Liver (tissue), 9 donors: ENCODE measurements around the gene CFAP68. TPM values are rescaled to one million over a fixed set of nuclear protein-coding genes. Genes with fewer than 3 reads are reported as not detected.
A peak's percentile ranks its signal among the peaks of the same experiment; 100 is the strongest.

Source experiments
- DNase-seq: peaks from one replicate; pipeline ENCODE4 v3.0.0-alpha.2; 2017; ENCODE audit warnings: low spot score
- H3K27ac ChIP-seq, 2 donors: one replicate each; pipeline ENCODE4 v1.7.0; 2013; ENCODE audit warnings: inconsistent platforms in 2 of 2, low read length in 2 of 2, control low read depth in 1 of 2, low read depth in 1 of 2, mild to moderate bottlenecking in 1 of 2
- H3K27me3 ChIP-seq, 4 donors: one replicate each; pipeline versions ENCODE4 v1.6.1 to v1.7.0; 2013; ENCODE audit warnings: low read length in 3 of 4, inconsistent platforms in 1 of 4, mild to moderate bottlenecking in 1 of 4, moderate library complexity in 1 of 4; ENCODE audit not compliant: control insufficient read depth in 4 of 4, insufficient read depth in 4 of 4
- H3K36me3 ChIP-seq, 4 donors: one replicate each; pipeline versions ENCODE4 v1.6.1 to v1.7.0; 2013; ENCODE audit warnings: low read length in 3 of 4, mild to moderate bottlenecking in 3 of 4, low read depth in 1 of 4, moderate library complexity in 1 of 4; ENCODE audit not compliant: control insufficient read depth in 4 of 4, insufficient read depth in 3 of 4
- H3K4me1 ChIP-seq, 4 donors: one replicate each; pipeline versions ENCODE4 v1.6.1 to v1.7.0; 2013; ENCODE audit warnings: low read length in 3 of 4, mild to moderate bottlenecking in 3 of 4, moderate library complexity in 1 of 4; ENCODE audit not compliant: control insufficient read depth in 4 of 4, insufficient read depth in 4 of 4
- H3K4me3 ChIP-seq, 3 donors: one replicate each; pipeline versions ENCODE4 v1.6.1 to v1.7.0; 2013; ENCODE audit warnings: low read length in 3 of 3, control low read depth in 1 of 3, low read depth in 1 of 3, mild to moderate bottlenecking in 1 of 3
- H3K9ac ChIP-seq, 2 donors: one replicate each; pipeline ENCODE4 v1.7.0; 2013; ENCODE audit warnings: low read length in 2 of 2, mild to moderate bottlenecking in 2 of 2, moderate library complexity in 2 of 2, control low read depth in 1 of 2, low read depth in 1 of 2
- H3K9me3 ChIP-seq, 4 donors: one replicate each; pipeline versions ENCODE4 v1.6.1 to v1.7.0; 2013; ENCODE audit warnings: low read length in 3 of 4; ENCODE audit not compliant: control insufficient read depth in 4 of 4
- EGR1 ChIP-seq, 2 donors: IDR thresholded peaks; 2 replicates each; pipeline ENCODE4 v1.6.1; 2016 to 2018; ENCODE audit warnings: antibody characterized with exemption in 2 of 2, low read depth in 2 of 2
- FOXA1 ChIP-seq: IDR thresholded peaks from 2 replicates; pipeline ENCODE4 v1.6.1; 2016; ENCODE audit warnings: antibody characterized with exemption
- FOXA2 ChIP-seq: IDR thresholded peaks from 2 replicates; pipeline ENCODE4 v1.6.1; 2016; ENCODE audit warnings: antibody characterized with exemption
- GABPA ChIP-seq, 2 donors: IDR thresholded peaks in 1 of 2; conservative IDR thresholded peaks in 1 of 2; 2 replicates each; pipeline ENCODE4 v1.6.1; 2016; ENCODE audit warnings: antibody characterized with exemption in 2 of 2, mild to moderate bottlenecking in 1 of 2, moderate library complexity in 1 of 2
- HNF4A ChIP-seq, 2 donors: conservative IDR thresholded peaks; 2 replicates each; pipeline ENCODE4 v1.6.1; 2016; ENCODE audit warnings: antibody characterized with exemption in 2 of 2, mild to moderate bottlenecking in 2 of 2
- HNF4G ChIP-seq: IDR thresholded peaks from 2 replicates; pipeline ENCODE4 v1.6.1; 2016; ENCODE audit warnings: antibody characterized with exemption
- JUND ChIP-seq, 2 donors: IDR thresholded peaks; 2 replicates each; pipeline ENCODE4 v1.6.1; 2016; ENCODE audit warnings: antibody characterized with exemption in 2 of 2
- NR2F2 ChIP-seq: IDR thresholded peaks from 2 replicates; pipeline ENCODE4 v1.6.1; 2016; ENCODE audit warnings: antibody characterized with exemption
- RAD21 ChIP-seq, 2 donors: IDR thresholded peaks; 2 replicates each; pipeline ENCODE4 v1.6.1; 2016; ENCODE audit warnings: antibody characterized with exemption in 2 of 2, mild to moderate bottlenecking in 2 of 2
- RXRA ChIP-seq, 2 donors: IDR thresholded peaks; 2 replicates each; pipeline ENCODE4 v1.6.1; 2017 to 2018; ENCODE audit warnings: antibody characterized with exemption in 2 of 2, mild to moderate bottlenecking in 1 of 2
- SP1 ChIP-seq: IDR thresholded peaks from 2 replicates; pipeline ENCODE4 v1.6.1; 2018; ENCODE audit warnings: antibody characterized with exemption, mild to moderate bottlenecking
- TAF1 ChIP-seq: conservative IDR thresholded peaks from 2 replicates; pipeline ENCODE4 v1.6.1; 2016; ENCODE audit warnings: antibody characterized with exemption, mild to moderate bottlenecking
- YY1 ChIP-seq: IDR thresholded peaks from 2 replicates; pipeline ENCODE4 v1.6.1; 2016; ENCODE audit warnings: antibody characterized with exemption, mild to moderate bottlenecking
- ZBTB33 ChIP-seq: IDR thresholded peaks from 2 replicates; pipeline ENCODE4 v1.6.1; 2016; ENCODE audit warnings: antibody characterized with exemption
- WGBS: extraction: QIAGEN DNeasy Blood & Tissue Kit; methylation state at CpG from one replicate; pipeline ENCODE4 v1.1.7; 2013; 5-methylcytosine and 5-hydroxymethylcytosine counted together
- polyA plus RNA-seq, 2 donors: library from polyadenylated mRNA; stranded (reverse) in 1 of 2; unstranded in 1 of 2; fragments of 200-250 nt in 1 of 2; fragments of >200 nt in 1 of 2; fragmentation: Nextera tagmentation in 1 of 2; extraction: Ambion mirVana in 1 of 2; gene quantifications; one replicate each; pipeline versions ENCODE4 v1.2.1 to v1.2.3, GENCODE V29; 2013 to 2015
- total RNA-seq, 2 donors: library from RNA; depleted of rRNA; stranded (reverse); fragments of >200 nt; gene quantifications; one replicate each; pipeline ENCODE4 v1.2.3, GENCODE V29; 2014
- TF ChIP-seq, protein P1 (sequence below): IDR thresholded peaks from 2 replicates; pipeline ENCODE4 v1.6.1; 2016; ENCODE audit warnings: antibody characterized with exemption, mild to moderate bottlenecking
- TF ChIP-seq, protein P2 (sequence below): IDR thresholded peaks from 2 replicates; pipeline ENCODE4 v1.6.1; 2016; ENCODE audit warnings: antibody characterized with exemption
- donor health status: healthy.
- donor health status: healthy.
- donor health status: healthy.
- donor health status: healthy.
- donor health status: healthy.

Gene CFAP68
- total and polyA plus RNA-seq, 4 donors: 6.2 to 27.8 (median 13.8) TPM

DNA sequence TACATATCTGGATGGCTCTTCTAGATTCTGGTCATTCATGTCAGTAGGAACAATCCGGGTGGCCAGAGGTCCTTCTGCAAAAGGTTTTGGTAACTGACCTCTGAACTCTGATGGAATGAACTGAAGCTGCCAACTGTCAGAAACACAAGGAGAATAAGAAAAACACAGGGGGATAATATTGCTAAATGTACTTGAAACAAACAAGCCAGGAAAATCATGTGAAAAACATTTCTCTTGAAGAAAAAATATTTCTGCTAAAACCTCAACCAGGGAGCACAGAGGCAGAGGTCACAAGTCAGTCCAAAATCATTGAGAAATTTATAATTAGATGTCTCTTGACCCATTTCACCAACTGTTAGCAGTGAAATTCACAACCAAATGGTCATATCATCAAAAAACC lies 43.2 kb upstream of the CFAP68 start (continued):
- TF ChIP-seq, protein P1, sequence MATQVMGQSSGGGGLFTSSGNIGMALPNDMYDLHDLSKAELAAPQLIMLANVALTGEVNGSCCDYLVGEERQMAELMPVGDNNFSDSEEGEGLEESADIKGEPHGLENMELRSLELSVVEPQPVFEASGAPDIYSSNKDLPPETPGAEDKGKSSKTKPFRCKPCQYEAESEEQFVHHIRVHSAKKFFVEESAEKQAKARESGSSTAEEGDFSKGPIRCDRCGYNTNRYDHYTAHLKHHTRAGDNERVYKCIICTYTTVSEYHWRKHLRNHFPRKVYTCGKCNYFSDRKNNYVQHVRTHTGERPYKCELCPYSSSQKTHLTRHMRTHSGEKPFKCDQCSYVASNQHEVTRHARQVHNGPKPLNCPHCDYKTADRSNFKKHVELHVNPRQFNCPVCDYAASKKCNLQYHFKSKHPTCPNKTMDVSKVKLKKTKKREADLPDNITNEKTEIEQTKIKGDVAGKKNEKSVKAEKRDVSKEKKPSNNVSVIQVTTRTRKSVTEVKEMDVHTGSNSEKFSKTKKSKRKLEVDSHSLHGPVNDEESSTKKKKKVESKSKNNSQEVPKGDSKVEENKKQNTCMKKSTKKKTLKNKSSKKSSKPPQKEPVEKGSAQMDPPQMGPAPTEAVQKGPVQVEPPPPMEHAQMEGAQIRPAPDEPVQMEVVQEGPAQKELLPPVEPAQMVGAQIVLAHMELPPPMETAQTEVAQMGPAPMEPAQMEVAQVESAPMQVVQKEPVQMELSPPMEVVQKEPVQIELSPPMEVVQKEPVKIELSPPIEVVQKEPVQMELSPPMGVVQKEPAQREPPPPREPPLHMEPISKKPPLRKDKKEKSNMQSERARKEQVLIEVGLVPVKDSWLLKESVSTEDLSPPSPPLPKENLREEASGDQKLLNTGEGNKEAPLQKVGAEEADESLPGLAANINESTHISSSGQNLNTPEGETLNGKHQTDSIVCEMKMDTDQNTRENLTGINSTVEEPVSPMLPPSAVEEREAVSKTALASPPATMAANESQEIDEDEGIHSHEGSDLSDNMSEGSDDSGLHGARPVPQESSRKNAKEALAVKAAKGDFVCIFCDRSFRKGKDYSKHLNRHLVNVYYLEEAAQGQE: no peak
- TF ChIP-seq FOXA1 (no peak), JUND (IDR thresholded peaks at IDR 0.05) (no peak), TAF1 (no peak)

GRCh38 chr11:111836721-111837120 lies 42.6 kb upstream of the CFAP68 start:
- Histone ChIP-seq H3K27me3 (no peaks in the 10 kb centered on the region), H3K27ac (peak overlapping the region; percentile 11 to 51), H3K36me3 (no peaks in the 10 kb centered on the region), H3K4me1 (peaks cover 5 to 65% (median 55%) of the 10 kb centered on the region in 4 donors), H3K9me3 (no peaks in the 10 kb centered on the region), H3K9ac (no peak overlapping the region), H3K4me3 (no peak overlapping the region)
- WGBS: 40% methylated on average over 1 of the region's 1 CpG
- TF ChIP-seq JUND (IDR thresholded peaks at IDR 0.05): peak in 1 of 2 donors; percentile 19
- no peak for TF ChIP-seq EGR1 (IDR thresholded peaks at IDR 0.05; ENCODE audit: low read depth in 2 of 2)
- DNase-seq: no peak

DNA sequence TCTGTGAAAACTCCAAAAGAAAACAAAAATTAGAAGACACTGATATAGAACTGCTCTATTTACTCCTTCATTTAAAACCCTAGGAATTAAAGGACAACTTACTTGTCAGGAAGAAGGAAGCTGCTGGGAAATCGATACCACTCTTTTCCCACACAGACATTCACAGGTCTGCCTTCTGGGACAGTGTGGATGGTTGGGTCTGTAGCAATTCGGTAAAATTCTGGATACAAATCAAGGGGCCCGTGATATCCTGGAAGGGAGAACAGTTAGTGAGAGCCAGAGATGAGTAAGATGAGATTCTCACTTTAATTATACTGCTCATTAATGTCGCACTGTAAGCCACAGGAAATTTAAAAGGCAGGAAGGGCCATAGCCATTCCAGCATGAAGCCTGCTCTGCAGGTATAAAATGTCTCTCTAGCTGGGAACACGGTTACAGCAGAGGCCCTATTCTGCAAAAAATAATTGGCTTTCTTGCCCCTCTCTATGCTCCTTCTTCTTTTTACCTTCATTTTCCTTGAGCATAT lies 41.9 kb upstream of the CFAP68 start:
- no peak for TF ChIP-seq HNF4A (conservative IDR thresholded peaks at IDR 0.05)
- no peak for TF ChIP-seq NR2F2
- TF ChIP-seq FOXA1: no peak
- TF ChIP-seq RAD21 (IDR thresholded peaks at IDR 0.05): no peak
- TF ChIP-seq, protein P2, sequence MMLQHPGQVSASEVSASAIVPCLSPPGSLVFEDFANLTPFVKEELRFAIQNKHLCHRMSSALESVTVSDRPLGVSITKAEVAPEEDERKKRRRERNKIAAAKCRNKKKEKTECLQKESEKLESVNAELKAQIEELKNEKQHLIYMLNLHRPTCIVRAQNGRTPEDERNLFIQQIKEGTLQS: no peak
- TF ChIP-seq JUND (IDR thresholded peaks at IDR 0.05): no peak
- no peak for TF ChIP-seq RXRA (IDR thresholded peaks at IDR 0.05)
- TF ChIP-seq HNF4G: no peak
- WGBS: 93% methylated on average over 5 of the region's 5 CpGs
- Histone ChIP-seq H3K9me3 (no peaks in the 10 kb centered on the region), H3K27me3 (no peaks in the 10 kb centered on the region), H3K4me1 (peaks cover 5 to 65% (median 55%) of the 10 kb centered on the region in 4 donors), H3K4me3 (no peak overlapping the region), H3K36me3 (no peaks in the 10 kb centered on the region), H3K9ac (no peak overlapping the region), H3K27ac (no peak overlapping the region)
- DNase-seq: no peak

- Histone ChIP-seq H3K27me3 (no peaks in the 10 kb centered on the region), H3K4me1 (peaks cover 2 to 60% (median 50%) of the 10 kb centered on the region in 4 donors), H3K36me3 (no peaks in the 10 kb centered on the region), H3K9me3 (no peaks in the 10 kb centered on the region), H3K9ac (no peak overlapping the region), H3K27ac (no peak overlapping the region), H3K4me3 (no peak overlapping the region)
- no peak for DNase-seq
- 98% methylated on average over 5 of the region's 5 CpGs for WGBS
- TF ChIP-seq GABPA (IDR thresholded peaks at IDR 0.05 in 1 of 2, conservative IDR thresholded peaks at IDR 0.05 in 1 of 2): no peak
- no peak for TF ChIP-seq RXRA (IDR thresholded peaks at IDR 0.05)
- TF ChIP-seq, protein P1: no peak
- TF ChIP-seq FOXA1: no peak
- TF ChIP-seq FOXA2: no peak
- TF ChIP-seq, protein P2: no peak
- no peak for TF ChIP-seq EGR1 (IDR thresholded peaks at IDR 0.05; ENCODE audit: low read depth in 2 of 2)
- no peak for TF ChIP-seq ZBTB33
- no peak for TF ChIP-seq JUND (IDR thresholded peaks at IDR 0.05)
- no peak for TF ChIP-seq TAF1
- no peak for TF ChIP-seq HNF4G
- TF ChIP-seq RAD21 (IDR thresholded peaks at IDR 0.05): no peak
- no peak for TF ChIP-seq SP1
- TF ChIP-seq YY1: no peak
Measured at GRCh38 chr11:111838054-111838453, 41.3 kb upstream of the CFAP68 start.
